GM23338 (cell line): Measurements from ENCODE around the gene YBEY.

ENCODE experiments used
- CTCF ChIP-seq, 2 experiments: fragments of 200-600 bp in 1 of 2; sonication (generic) in 1 of 2; conservative IDR thresholded peaks; 2 replicates each; pipeline versions ENCODE4 v1.5.1 to v1.6.1; 2016 to 2017; ENCODE audit warnings: antibody characterized with exemption in 2 of 2, low read depth in 2 of 2, mild to moderate bottlenecking in 2 of 2, moderate library complexity in 1 of 2
- JUNB ChIP-seq: IDR thresholded peaks from one replicate; pipeline ENCODE4 v1.6.1; 2016; ENCODE audit warnings: antibody characterized with exemption; ENCODE audit not compliant: unreplicated experiment

GRCh38 chr21:46244602-46245001, 41.5 kb upstream of the YBEY start:
- TF ChIP-seq CTCF (conservative IDR thresholded peaks at IDR 0.05; ENCODE audit: low read depth in 2 of 2) (no peak), JUNB (no peak)
